Mononuclear cell (primary cell): ENCODE data around the gene STK10. TPM values are rescaled to one million over a fixed set of nuclear protein-coding genes. Genes with fewer than 3 reads are reported as not detected.

Experiments
- H3K27me3 ChIP-seq: 2 replicates; pipeline ENCODE4 v1.6.0; 2011; ENCODE audit warnings: low read length, control low read depth; ENCODE audit not compliant: insufficient read depth
- H3K4me1 ChIP-seq: 2 replicates; pipeline ENCODE4 v1.5.1; 2011; ENCODE audit warnings: mild to moderate bottlenecking, low read length, control low read depth; ENCODE audit not compliant: insufficient read depth
- H3K4me3 ChIP-seq: 2 replicates; pipeline ENCODE4 v1.5.1; 2011; ENCODE audit warnings: mild to moderate bottlenecking, low read length, moderate library complexity
- H3K9me3 ChIP-seq: 2 replicates; pipeline ENCODE4 v1.5.1; 2011; ENCODE audit warnings: low read depth, mild to moderate bottlenecking, control low read depth, low read length
- total RNA-seq: library from RNA; depleted of rRNA; stranded (reverse); fragments of >200 nt; gene quantifications from one replicate; pipeline ENCODE4 v1.2.3, GENCODE V29; 2012

Gene STK10
- total RNA-seq, 1 donor, result 134 TPM

GRCh38 chr5:172008111-172008455 is 179.9 kb downstream of the STK10 start:
- H3K27me3 ChIP-seq, result no peaks in the 10 kb centered on the region
- H3K9me3 ChIP-seq, result no peaks in the 10 kb centered on the region
- H3K4me1 ChIP-seq, result peaks cover 29% of the 10 kb centered on the region
- H3K4me3 ChIP-seq, result no peak overlapping the region

- H3K4me1 ChIP-seq, result peaks cover 35% of the 10 kb centered on the region
- H3K9me3 ChIP-seq, result no peaks in the 10 kb centered on the region
- H3K4me3 ChIP-seq, result peak overlapping the region; percentile 82
- no peaks in the 10 kb centered on the region for H3K27me3 ChIP-seq
These were observed 180.6 kb downstream of the STK10 start for GRCh38 chr5:172007175-172008110.

- Histone ChIP-seq H3K4me1 (peaks cover 43% of the 10 kb centered on the region), H3K9me3 (no peaks in the 10 kb centered on the region), H3K4me3 (peak within 1 kb of the TSS; percentile 82), H3K27me3 (no peaks in the 10 kb centered on the region)
These were observed 181.5 kb downstream of the STK10 start, which contains the start of gene FBXW11 for GRCh38 chr5:172006321-172007174. FBXW11 (minus strand) TSS chr5:172006638; CDS start chr5:172006502, 136 bp downstream.

- peaks cover 46% of the 10 kb centered on the region for H3K4me1 ChIP-seq
These were observed 182.2 kb downstream of the STK10 start for GRCh38 chr5:172005708-172006320.

GRCh38 chr5:172004824-172005237 is 183.2 kb downstream of the STK10 start:
- H3K27me3 ChIP-seq, result no peaks in the 10 kb centered on the region
- peaks cover 55% of the 10 kb centered on the region for H3K4me1 ChIP-seq
- no peaks in the 10 kb centered on the region for H3K9me3 ChIP-seq
- H3K4me3 ChIP-seq, result peak overlapping the region; percentile 82

More at GRCh38 chr5:172005708-172006320, 182.2 kb downstream of the STK10 start:
- Histone ChIP-seq H3K27me3 (no peaks in the 10 kb centered on the region), H3K4me3 (peak overlapping the region; percentile 82), H3K9me3 (no peaks in the 10 kb centered on the region)

GRCh38 chr5:172003746-172004145 is 184.3 kb downstream of the STK10 start:
- H3K4me3 ChIP-seq, result no peak overlapping the region
- H3K9me3 ChIP-seq, result no peaks in the 10 kb centered on the region
- no peaks in the 10 kb centered on the region for H3K27me3 ChIP-seq
- peaks cover 66% of the 10 kb centered on the region for H3K4me1 ChIP-seq

- Histone ChIP-seq H3K9me3 (no peaks in the 10 kb centered on the region), H3K27me3 (no peaks in the 10 kb centered on the region), H3K4me3 (no peak overlapping the region), H3K4me1 (peaks cover 70% of the 10 kb centered on the region)
These were observed 185.0 kb downstream of the STK10 start for GRCh38 chr5:172002840-172003512.

GRCh38 chr5:172002310-172002709 is 185.7 kb downstream of the STK10 start:
- no peaks in the 10 kb centered on the region for H3K9me3 ChIP-seq
- peaks cover 63% of the 10 kb centered on the region for H3K4me1 ChIP-seq
- no peak overlapping the region for H3K4me3 ChIP-seq
- no peaks in the 10 kb centered on the region for H3K27me3 ChIP-seq

GRCh38 chr5:171999877-172000276 is 188.1 kb downstream of the STK10 start:
- no peaks in the 10 kb centered on the region for H3K27me3 ChIP-seq
- peaks cover 54% of the 10 kb centered on the region for H3K4me1 ChIP-seq
- H3K9me3 ChIP-seq, result no peaks in the 10 kb centered on the region
- H3K4me3 ChIP-seq, result no peak overlapping the region

- H3K9me3 ChIP-seq, result no peaks in the 10 kb centered on the region
- peaks cover 51% of the 10 kb centered on the region for H3K4me1 ChIP-seq
These were observed 188.9 kb downstream of the STK10 start for GRCh38 chr5:171999100-171999499.

GRCh38 chr5:171997011-171997410 is 191.0 kb downstream of the STK10 start:
- H3K27me3 ChIP-seq, result no peaks in the 10 kb centered on the region
- H3K4me1 ChIP-seq, result peaks cover 35% of the 10 kb centered on the region
- H3K4me3 ChIP-seq, result no peak overlapping the region
- H3K9me3 ChIP-seq, result no peaks in the 10 kb centered on the region

More at GRCh38 chr5:171999100-171999499, 188.9 kb downstream of the STK10 start:
- Histone ChIP-seq H3K27me3 (no peaks in the 10 kb centered on the region), H3K4me3 (no peak overlapping the region)

- no peaks in the 10 kb centered on the region for H3K27me3 ChIP-seq
- no peak overlapping the region for H3K4me3 ChIP-seq
- H3K4me1 ChIP-seq, result peaks cover 18% of the 10 kb centered on the region
These were observed 195.2 kb downstream of the STK10 start for GRCh38 chr5:171992813-171993212.

GRCh38 chr5:171992305-171992704 is 195.7 kb downstream of the STK10 start:
- Histone ChIP-seq H3K27me3 (no peaks in the 10 kb centered on the region), H3K9me3 (no peaks in the 10 kb centered on the region), H3K4me3 (no peak overlapping the region), H3K4me1 (peaks cover 18% of the 10 kb centered on the region)

More at GRCh38 chr5:171992813-171993212, 195.2 kb downstream of the STK10 start:
- H3K9me3 ChIP-seq, result no peaks in the 10 kb centered on the region
